CD14-positive monocyte (primary cell): ENCODE data around the gene NUP153. TPM values are rescaled to one million over a fixed set of nuclear protein-coding genes. Genes with fewer than 3 reads are reported as not detected.

Experiments used
- DNase-seq, 3 donors: peaks; one replicate each; pipeline ENCODE4 v3.0.0-alpha.2; 2011 to 2022
- H2AFZ ChIP-seq: 2 replicates; pipeline ENCODE4 v1.6.0; 2012; ENCODE audit warnings: mild to moderate bottlenecking, low read depth, low read length, inconsistent platforms; ENCODE audit not compliant: insufficient read depth, poor library complexity, severe bottlenecking
- H3K27ac ChIP-seq, 2 donors: 1 replicate in 1 of 2; 2 replicates in 1 of 2; pipeline ENCODE4 v1.5.1; 2012 to 2013; ENCODE audit warnings: low read length in 2 of 2, control low read depth in 1 of 2, inconsistent platforms in 1 of 2, low read depth in 1 of 2, mild to moderate bottlenecking in 1 of 2
- H3K27me3 ChIP-seq, 2 donors: one replicate each; pipeline versions ENCODE4 v1.6.0 to v1.6.1; 2011 to 2013; ENCODE audit warnings: low read length in 2 of 2; ENCODE audit not compliant: control insufficient read depth in 2 of 2, insufficient read depth in 2 of 2
- H3K36me3 ChIP-seq, 2 donors: replicated peaks in 1 of 2; 1 replicate in 1 of 2; 2 replicates in 1 of 2; pipeline versions ENCODE4 v1.5.1 to v1.6.1; 2012 to 2013; ENCODE audit warnings: low read length in 2 of 2, control low read depth in 1 of 2, inconsistent platforms in 1 of 2, mild to moderate bottlenecking in 1 of 2; ENCODE audit not compliant: insufficient read depth in 2 of 2, control insufficient read depth in 1 of 2
- H3K4me1 ChIP-seq, 2 donors: 1 replicate in 1 of 2; 2 replicates in 1 of 2; pipeline versions ENCODE4 v1.5.1 to v1.6.1; 2012 to 2013; ENCODE audit warnings: low read length in 2 of 2, control low read depth in 1 of 2, inconsistent platforms in 1 of 2, mild to moderate bottlenecking in 1 of 2, moderate library complexity in 1 of 2; ENCODE audit not compliant: insufficient read depth in 2 of 2, control insufficient read depth in 1 of 2
- H3K4me2 ChIP-seq: replicated peaks from 2 replicates; pipeline ENCODE3; 2012; ENCODE audit warnings: low read length, moderate library complexity, mild to moderate bottlenecking; ENCODE audit not compliant: poor library complexity, severe bottlenecking; ENCODE audit errors: extremely low read depth
- H3K4me3 ChIP-seq, 3 experiments: fragments of 200-600 bp in 1 of 3; sonication (generic) in 1 of 3; replicated peaks in 1 of 3; 1 replicate in 2 of 3; 2 replicates in 1 of 3; pipeline ENCODE4 v1.5.1; 2011 to 2013; ENCODE audit warnings: low read length in 3 of 3, mild to moderate bottlenecking in 3 of 3, control low read depth in 2 of 3, low read depth in 2 of 3, inconsistent platforms in 1 of 3, moderate library complexity in 1 of 3
- H3K79me2 ChIP-seq: 2 replicates; pipeline ENCODE4 v1.6.0; 2012; ENCODE audit warnings: mild to moderate bottlenecking, control low read depth, inconsistent platforms, low read length, moderate library complexity; ENCODE audit not compliant: insufficient read depth
- H3K9ac ChIP-seq: 2 replicates; pipeline ENCODE4 v1.6.0; 2017; ENCODE audit warnings: low read length, mild to moderate bottlenecking; ENCODE audit not compliant: insufficient read depth, poor library complexity, severe bottlenecking
- H3K9me3 ChIP-seq, 2 donors: replicated peaks in 1 of 2; 1 replicate in 1 of 2; 2 replicates in 1 of 2; pipeline versions ENCODE4 v1.5.1 to v1.6.1; 2012 to 2013; ENCODE audit warnings: low read length in 2 of 2, control low read depth in 1 of 2; ENCODE audit not compliant: control insufficient read depth in 1 of 2, insufficient read depth in 1 of 2
- H4K20me1 ChIP-seq: 2 replicates; pipeline ENCODE4 v1.6.0; 2012; ENCODE audit warnings: mild to moderate bottlenecking, low read length, control low read depth, moderate library complexity; ENCODE audit not compliant: insufficient read depth
- H3K27ac Mint-ChIP-seq, 7 donors: one replicate each; pipeline ENCODE4 v1.8.0; 2020; ENCODE audit warnings: mild to moderate bottlenecking in 7 of 7, mixed read lengths in 7 of 7, moderate library complexity in 6 of 7, inconsistent platforms in 2 of 7
- H3K27me3 Mint-ChIP-seq, 3 donors: one replicate each; pipeline ENCODE4 v1.8.0; 2021 to 2022; ENCODE audit warnings: low read depth in 3 of 3, mild to moderate bottlenecking in 3 of 3, mixed read lengths in 3 of 3, moderate library complexity in 3 of 3, inconsistent platforms in 1 of 3
- H3K36me3 Mint-ChIP-seq, 2 donors: one replicate each; pipeline ENCODE4 v1.8.0; 2020; ENCODE audit warnings: mixed read lengths in 2 of 2, inconsistent platforms in 1 of 2, mild to moderate bottlenecking in 1 of 2
- H3K4me1 Mint-ChIP-seq: one replicate; pipeline ENCODE4 v1.8.0; 2020; ENCODE audit warnings: mild to moderate bottlenecking, mixed read lengths
- H3K4me3 Mint-ChIP-seq, 2 donors: one replicate each; pipeline ENCODE4 v1.8.0; 2020; ENCODE audit warnings: mild to moderate bottlenecking in 2 of 2, mixed read lengths in 2 of 2, moderate library complexity in 1 of 2
- H3K9me3 Mint-ChIP-seq, 7 donors: one replicate each; pipeline ENCODE4 v1.8.0; 2020 to 2022; ENCODE audit warnings: mixed read lengths in 7 of 7, mild to moderate bottlenecking in 6 of 7, moderate library complexity in 6 of 7, inconsistent platforms in 2 of 7
- CTCF ChIP-seq: fragments of 200-600 bp; IDR thresholded peaks from one replicate; pipeline ENCODE4 v1.8.0; 2022; ENCODE audit warnings: antibody characterized with exemption, mild to moderate bottlenecking
- WGBS: methylation state at CpG from one replicate; pipeline ENCODE4 v1.1.5; 2013; ENCODE audit warnings: missing lambda C conversion rate; ENCODE audit not compliant: insufficient coverage; 5-methylcytosine and 5-hydroxymethylcytosine counted together
- intact Hi-C, 2 donors: fragments of 100-400 bp; cut with micrococcal nuclease; formaldehyde crosslinking; loops; one replicate each; pipeline versions ENCODE4 v1.15.0 to v1.15.1; 2023
- polyA plus RNA-seq, 3 donors: library from polyadenylated mRNA; depleted of rRNA in 1 of 3; unstranded in 2 of 3; stranded (reverse) in 1 of 3; fragments of 300-500 nt in 2 of 3; fragments of >200 nt in 1 of 3; fragmentation: Illumina TruSeq in 2 of 3; gene quantifications; 1 replicate in 2 of 3; 2 replicates in 1 of 3; pipeline ENCODE4 v1.2.3, GENCODE V29; 2012 to 2021

NUP153 gene
- polyA plus RNA-seq, 3 donors = 0.99 to 13.8 (median 2.3) TPM

GRCh38 chr6:17602888-17603287 is 103.8 kb downstream of the NUP153 start:
- peaks cover 0 to 5% (median 0%) of the 10 kb centered on the region in 7 donors for H3K9me3 Mint-ChIP-seq
- no CpG with 5 or more reads among the region's 1 CpG for WGBS

GRCh38 chr6:17601386-17601703 is 105.4 kb downstream of the NUP153 start:
- Histone ChIP-seq H3K79me2 (peaks cover 17% of the 10 kb centered on the region), H3K4me2 (peak overlapping the region; percentile 86), H3K4me3 (peak overlapping the region; percentile 49 to 86 (median 71)), H3K27ac (peak overlapping the region in 1 of 2 donors; percentile 93), H3K9ac (peak overlapping the region; percentile 94), H3K27me3 (no peaks in the 10 kb centered on the region), H3K36me3 (peaks cover 10 to 22% of the 10 kb centered on the region in 2 donors), H3K4me1 (peaks cover 20 to 25% of the 10 kb centered on the region in 2 donors), H4K20me1 (no peaks in the 10 kb centered on the region), H3K9me3 (no peaks in the 10 kb centered on the region), H2AFZ (peak overlapping the region; percentile 89)
- peaks cover 29 to 33% of the 10 kb centered on the region in 2 donors for H3K36me3 Mint-ChIP-seq
- peaks cover 37% of the 10 kb centered on the region for H3K4me1 Mint-ChIP-seq
- peaks cover 0 to 3% (median 0%) of the 10 kb centered on the region in 3 donors for H3K27me3 Mint-ChIP-seq
- 0% methylated on average over 2 of the region's 5 CpGs for WGBS
- H3K9me3 Mint-ChIP-seq = peaks cover 0 to 5% (median 0%) of the 10 kb centered on the region in 7 donors
- intact Hi-C loops = loop anchor here (5.0 to 10.0 kb wide), 2 partner anchors 103 to 106 kb away; partner anchors contain the start of gene NUP153 (in 2 of the 2)
- TF ChIP-seq CTCF = no peak
- H3K4me3 Mint-ChIP-seq = peak overlapping the region; percentile 84 to 90
- peak overlapping the region; percentile 5 to 89 (median 67) for H3K27ac Mint-ChIP-seq
- DNase-seq = no peak

More at GRCh38 chr6:17602888-17603287, 103.8 kb downstream of the NUP153 start:
- peaks cover 35 to 39% of the 10 kb centered on the region in 2 donors for H3K36me3 Mint-ChIP-seq
- intact Hi-C loops = loop anchor here (5.0 to 10.0 kb wide), 2 partner anchors 102 to 104 kb away; partner anchors contain the start of gene NUP153 (in 2 of the 2)
- H3K27ac ChIP-seq = no peak overlapping the region
- peaks cover 16 to 33% of the 10 kb centered on the region in 2 donors for H3K36me3 ChIP-seq
- DNase-seq = no peak
- H3K27me3 ChIP-seq = no peaks in the 10 kb centered on the region
- H3K27ac Mint-ChIP-seq = no peak overlapping the region
- H3K9ac ChIP-seq = no peak overlapping the region
- TF ChIP-seq CTCF = no peak
- H3K4me3 Mint-ChIP-seq = no peak overlapping the region
- H3K9me3 ChIP-seq = no peaks in the 10 kb centered on the region
- no peak overlapping the region for H3K4me2 ChIP-seq
- peaks cover 20 to 25% of the 10 kb centered on the region in 2 donors for H3K4me1 ChIP-seq
- no peak overlapping the region for H2AFZ ChIP-seq
- no peak overlapping the region for H3K4me3 ChIP-seq
- peaks cover 17% of the 10 kb centered on the region for H3K79me2 ChIP-seq
- peaks cover 38% of the 10 kb centered on the region for H3K4me1 Mint-ChIP-seq
- peaks cover 0 to 3% (median 0%) of the 10 kb centered on the region in 3 donors for H3K27me3 Mint-ChIP-seq
- H4K20me1 ChIP-seq = no peaks in the 10 kb centered on the region
